Measurements from ENCODE around the gene ECE1.

DNA sequence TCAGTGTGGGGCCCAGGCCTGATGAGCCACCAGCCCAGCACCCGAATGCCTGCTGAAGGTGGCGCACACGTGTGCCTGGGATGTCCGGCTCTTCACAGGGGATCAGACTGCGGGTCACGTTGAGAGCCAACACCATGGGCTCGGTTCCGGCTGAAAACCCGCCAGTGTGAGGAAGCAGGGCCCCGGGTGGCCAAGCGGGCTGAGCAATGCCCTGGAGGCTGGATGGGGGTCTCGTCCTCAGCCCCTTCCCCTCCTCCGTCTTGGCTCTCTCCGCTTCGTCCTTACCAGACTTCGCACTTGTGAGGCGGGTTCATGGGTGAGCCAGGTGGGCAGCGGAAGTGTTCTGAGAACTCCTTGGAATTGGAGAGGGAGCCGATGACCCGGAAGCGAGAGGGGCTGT lies 70.6 kb downstream of the ECE1 start:
- TF ChIP-seq, protein P1, sequence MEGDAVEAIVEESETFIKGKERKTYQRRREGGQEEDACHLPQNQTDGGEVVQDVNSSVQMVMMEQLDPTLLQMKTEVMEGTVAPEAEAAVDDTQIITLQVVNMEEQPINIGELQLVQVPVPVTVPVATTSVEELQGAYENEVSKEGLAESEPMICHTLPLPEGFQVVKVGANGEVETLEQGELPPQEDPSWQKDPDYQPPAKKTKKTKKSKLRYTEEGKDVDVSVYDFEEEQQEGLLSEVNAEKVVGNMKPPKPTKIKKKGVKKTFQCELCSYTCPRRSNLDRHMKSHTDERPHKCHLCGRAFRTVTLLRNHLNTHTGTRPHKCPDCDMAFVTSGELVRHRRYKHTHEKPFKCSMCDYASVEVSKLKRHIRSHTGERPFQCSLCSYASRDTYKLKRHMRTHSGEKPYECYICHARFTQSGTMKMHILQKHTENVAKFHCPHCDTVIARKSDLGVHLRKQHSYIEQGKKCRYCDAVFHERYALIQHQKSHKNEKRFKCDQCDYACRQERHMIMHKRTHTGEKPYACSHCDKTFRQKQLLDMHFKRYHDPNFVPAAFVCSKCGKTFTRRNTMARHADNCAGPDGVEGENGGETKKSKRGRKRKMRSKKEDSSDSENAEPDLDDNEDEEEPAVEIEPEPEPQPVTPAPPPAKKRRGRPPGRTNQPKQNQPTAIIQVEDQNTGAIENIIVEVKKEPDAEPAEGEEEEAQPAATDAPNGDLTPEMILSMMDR (IDR thresholded peaks at IDR 0.05) = no peak
- no peak for TF ChIP-seq POLR2A (IDR thresholded peaks at IDR 0.05)
- TF ChIP-seq EP300 (IDR thresholded peaks at IDR 0.05) = no peak
- TF ChIP-seq POLR2AphosphoS5 (IDR thresholded peaks at IDR 0.05) = no peak
